Coronary artery (tissue), 2 donors: ENCODE measurements around the gene WDR64.
"Not testable (repeated sequence)": the region's sequence is repeated elsewhere in the genome, so short reads cannot be mapped to it uniquely, and the experiment has no call there.

Source experiments
- DNase-seq: peaks from one replicate; pipeline ENCODE4 v3.0.0-alpha.2; 2017; ENCODE audit warnings: low spot score
- H3K27ac ChIP-seq, 2 donors: fragments of 200-600 bp; sonication (generic); one replicate each; pipeline ENCODE4 v1.5.1; 2016 to 2019
- H3K4me3 ChIP-seq: fragments of 200-600 bp; sonication (generic); 2 replicates; pipeline ENCODE4 v1.5.1; 2016; ENCODE audit warnings: mild to moderate bottlenecking, moderate library complexity
- CTCF ChIP-seq: fragments of 200-600 bp; sonication (generic); IDR thresholded peaks from one replicate; pipeline ENCODE4 v1.5.1; 2019; ENCODE audit warnings: antibody characterized with exemption

Gene WDR64

DNA sequence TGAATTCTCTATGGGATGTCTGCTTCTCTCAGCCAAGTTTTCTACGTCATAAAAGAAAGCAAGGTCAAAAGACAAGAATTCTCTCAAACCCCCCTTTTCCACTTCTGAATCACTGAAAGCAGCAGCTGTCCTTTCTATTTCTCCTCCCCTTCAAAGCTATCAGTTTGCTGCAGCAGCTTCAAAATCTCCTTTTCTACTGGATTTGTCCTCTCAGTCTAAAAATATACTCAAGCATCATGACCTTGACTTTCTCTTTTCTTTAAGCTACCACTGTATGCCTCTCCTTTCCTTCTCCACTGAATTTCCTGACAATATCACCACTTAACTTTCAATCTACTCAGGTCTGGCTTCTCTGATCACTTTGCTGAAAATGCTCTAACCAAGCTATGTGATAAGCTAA is 1.9 kb downstream of the WDR64 start:
- Histone ChIP-seq H3K27ac (no peak overlapping the region), H3K4me3 (no peak overlapping the region)
- DNase-seq, result no peak
- no peak for TF ChIP-seq CTCF

DNA sequence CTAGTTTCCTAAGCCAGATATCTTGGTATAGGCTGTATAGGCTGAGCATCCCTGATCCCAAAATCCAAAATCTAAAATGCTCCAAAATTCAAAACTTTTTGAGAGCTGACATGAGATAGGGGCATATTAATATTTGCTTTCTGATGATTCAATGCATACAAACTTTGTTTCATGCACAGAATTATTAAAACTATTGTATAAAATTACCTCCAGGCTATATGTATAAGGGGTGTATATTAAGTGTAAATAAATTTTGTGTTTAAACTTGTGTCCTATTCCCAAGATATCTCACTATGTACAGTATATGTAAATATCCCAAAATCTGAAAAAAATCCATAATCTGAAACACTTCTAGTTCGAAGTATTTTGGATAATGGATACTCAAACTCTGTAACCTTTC is 2.6 kb downstream of the WDR64 start:
- H3K4me3 ChIP-seq, result no peak overlapping the region
- DNase-seq, result no peak
- no peak overlapping the region for H3K27ac ChIP-seq
- TF ChIP-seq CTCF, result no peak

DNA sequence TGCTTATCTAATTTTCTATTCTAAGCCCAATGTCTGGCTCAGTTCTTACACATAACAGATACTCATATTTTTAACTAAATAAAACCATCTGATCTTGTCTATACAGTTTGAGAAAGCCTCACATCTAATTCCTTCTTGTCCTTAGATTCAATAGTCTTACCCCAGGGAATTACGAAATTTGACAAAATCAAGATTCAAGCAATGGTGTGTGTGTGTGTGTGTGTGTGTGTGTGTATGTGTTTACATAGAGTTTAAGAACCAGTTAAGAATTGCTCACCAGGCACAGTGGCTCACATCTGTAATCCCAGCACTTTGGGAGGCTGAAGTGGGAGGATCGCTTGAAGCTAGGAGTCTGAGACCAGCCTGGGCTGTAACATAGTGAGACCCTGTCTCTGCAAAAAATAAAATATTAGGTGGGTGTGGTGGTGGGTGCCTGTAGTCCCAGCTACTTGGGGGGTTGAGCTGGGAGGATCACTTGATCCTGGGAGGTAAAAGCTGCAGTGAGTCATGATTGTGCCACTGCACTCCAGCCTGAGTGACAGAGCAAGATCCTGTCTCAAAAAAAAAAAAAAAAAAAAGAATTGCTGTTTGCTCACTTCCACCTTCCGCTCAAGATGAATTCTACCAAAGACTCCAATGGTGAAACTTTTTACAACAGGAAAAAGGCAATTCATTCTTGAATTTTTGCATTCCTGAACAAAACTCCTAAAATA is 6.2 kb downstream of the WDR64 start:
- H3K4me3 ChIP-seq, result no peak overlapping the region
- no peak for TF ChIP-seq CTCF

GRCh38 chr1:241659016-241659415 is 6.9 kb downstream of the WDR64 start:
- H3K27ac ChIP-seq, DNase-seq, H3K4me3 ChIP-seq: not testable (repeated sequence)

More for the DNA sequence above, 6.2 kb downstream of the WDR64 start:
- DNase-seq, result no peak
- no peak overlapping the region for H3K27ac ChIP-seq

DNA sequence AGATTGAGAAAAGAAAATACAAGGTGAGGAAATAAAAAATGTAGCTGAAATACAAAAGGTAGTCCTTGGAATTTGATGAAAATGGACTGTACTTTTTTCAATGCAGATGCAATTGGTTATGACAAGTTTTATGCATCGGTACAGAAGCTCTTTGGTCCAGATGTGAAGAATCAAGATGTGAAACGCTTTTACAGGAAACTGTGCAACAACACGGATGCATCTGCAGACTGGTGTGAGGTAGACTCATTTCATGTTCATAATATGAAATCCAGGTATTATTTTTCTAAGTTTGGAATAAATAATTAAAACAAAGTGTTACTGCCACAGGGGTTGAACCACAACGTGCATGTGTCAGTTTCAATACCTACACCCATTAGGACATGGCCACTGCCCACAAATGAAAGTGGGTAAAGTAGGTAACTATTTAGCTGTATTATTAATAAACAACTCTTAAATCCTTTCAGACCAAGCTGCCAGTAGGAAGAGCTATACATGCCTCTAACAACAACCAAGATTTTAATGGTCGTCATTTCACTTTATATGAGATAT is 8.4 kb downstream of the WDR64 start:
- TF ChIP-seq CTCF, result no peak
- DNase-seq, result no peak
- Histone ChIP-seq H3K27ac (no peak overlapping the region), H3K4me3 (no peak overlapping the region)

DNA sequence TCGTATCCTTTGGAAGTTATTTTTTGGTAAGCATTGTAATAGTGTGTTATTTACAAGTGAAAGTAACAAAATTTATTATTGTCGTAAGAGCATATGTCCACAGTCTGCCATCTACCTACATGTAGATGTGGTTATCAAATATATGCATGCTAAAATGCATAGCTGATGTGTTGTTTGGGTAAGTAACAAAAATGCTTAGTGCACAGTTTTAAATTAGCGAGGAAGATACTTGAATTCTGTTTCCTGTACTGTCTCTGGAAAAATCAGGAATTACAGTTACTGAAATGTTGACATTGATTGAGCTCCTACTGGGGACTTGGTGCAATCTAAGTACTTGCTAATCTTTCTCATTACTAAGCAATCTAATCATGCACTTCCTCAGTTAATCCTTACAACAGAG is 14.3 kb downstream of the WDR64 start:
- DNase-seq, result no peak
- no peak overlapping the region for H3K27ac ChIP-seq
- H3K4me3 ChIP-seq, result no peak overlapping the region
- TF ChIP-seq CTCF, result no peak

DNA sequence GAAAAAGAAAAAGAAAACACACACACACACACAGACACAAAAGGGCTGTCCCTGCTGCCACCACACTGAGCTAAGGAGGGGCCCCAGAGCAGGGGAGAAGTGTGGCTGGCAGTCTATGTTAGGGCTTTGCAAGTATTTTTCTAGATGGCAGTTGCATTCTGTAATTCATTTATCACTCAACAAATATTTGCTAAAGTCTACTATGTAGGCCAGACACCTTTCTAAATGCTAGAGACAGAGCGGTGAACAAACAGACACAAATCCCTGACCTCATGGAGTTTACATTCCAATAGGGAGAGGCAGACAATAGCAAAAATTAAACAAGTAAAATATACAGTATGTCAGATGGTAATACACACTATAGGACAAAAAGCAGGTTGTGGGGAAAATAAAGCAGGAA is 20.2 kb downstream of the WDR64 start:
- Histone ChIP-seq H3K27ac (no peak overlapping the region), H3K4me3 (no peak overlapping the region)
- DNase-seq, result no peak
- TF ChIP-seq CTCF, result no peak
